Vagina (tissue), 2 donors: ENCODE data around the gene INPP4B. TPM values are rescaled to one million over a fixed set of nuclear protein-coding genes. Genes with fewer than 3 reads are reported as not detected.
"Not testable (repeated sequence)": the region's sequence is repeated elsewhere in the genome, so short reads cannot be mapped to it uniquely, and the experiment has no call there.

Source experiments
- DNase-seq, 2 donors: peaks; one replicate each; pipeline ENCODE4 v3.0.0-alpha.2; 2017; ENCODE audit errors: extremely low spot score in 2 of 2
- H3K27ac ChIP-seq: fragments of 200-600 bp; sonication (generic); one replicate; pipeline ENCODE4 v1.5.1; 2019
- H3K27me3 ChIP-seq: fragments of 200-600 bp; sonication (generic); one replicate; pipeline ENCODE4 v1.5.1; 2019
- H3K36me3 ChIP-seq, 2 donors: fragments of 200-600 bp; sonication (generic); one replicate each; pipeline ENCODE4 v1.5.1; 2017 to 2019
- H3K4me1 ChIP-seq: fragments of 200-600 bp; sonication (generic); one replicate; pipeline ENCODE4 v1.5.1; 2019
- H3K4me3 ChIP-seq, 2 donors: fragments of 200-600 bp; sonication (generic); 1 replicate in 1 of 2; 2 replicates in 1 of 2; pipeline ENCODE4 v1.5.1; 2016 to 2019
- H3K9me3 ChIP-seq: fragments of 200-600 bp; sonication (generic); one replicate; pipeline ENCODE4 v1.5.1; 2019
- POLR2A ChIP-seq, 2 donors: fragments of 450-650 bp; IDR thresholded peaks; one replicate each; pipeline ENCODE4 v1.6.1; 2017; ENCODE audit warnings: antibody characterized with exemption in 2 of 2, mild to moderate bottlenecking in 2 of 2, moderate library complexity in 2 of 2
- POLR2AphosphoS5 ChIP-seq, 2 donors: sonication (generic); formaldehyde crosslinking; IDR thresholded peaks; one replicate each; pipeline ENCODE4 v1.9.0; 2017; ENCODE audit warnings: antibody characterized with exemption in 2 of 2, mild to moderate bottlenecking in 2 of 2, low read depth in 1 of 2; ENCODE audit not compliant: insufficient read depth in 1 of 2
- intact Hi-C: fragments of 100-400 bp; cut with DNase I; formaldehyde crosslinking; loops from one replicate; pipeline ENCODE4 v1.15.1; 2023
- total RNA-seq: library from RNA; depleted of rRNA; stranded (reverse); fragments of >200 nt; gene quantifications from one replicate; pipeline ENCODE4 v1.2.3, GENCODE V29; 2016
- TF ChIP-seq, protein P1 (sequence below), 3 experiments: fragments of 450-650 bp in 2 of 3; fragments of 200-600 bp in 1 of 3; sonication (generic) in 1 of 3; IDR thresholded peaks; one replicate each; pipeline ENCODE4 v1.5.1; 2017 to 2019; ENCODE audit warnings: antibody characterized with exemption in 3 of 3, mild to moderate bottlenecking in 2 of 3, moderate library complexity in 2 of 3

Gene INPP4B
- total RNA-seq, 1 donor from 2014 or later = 21.1 TPM

DNA sequence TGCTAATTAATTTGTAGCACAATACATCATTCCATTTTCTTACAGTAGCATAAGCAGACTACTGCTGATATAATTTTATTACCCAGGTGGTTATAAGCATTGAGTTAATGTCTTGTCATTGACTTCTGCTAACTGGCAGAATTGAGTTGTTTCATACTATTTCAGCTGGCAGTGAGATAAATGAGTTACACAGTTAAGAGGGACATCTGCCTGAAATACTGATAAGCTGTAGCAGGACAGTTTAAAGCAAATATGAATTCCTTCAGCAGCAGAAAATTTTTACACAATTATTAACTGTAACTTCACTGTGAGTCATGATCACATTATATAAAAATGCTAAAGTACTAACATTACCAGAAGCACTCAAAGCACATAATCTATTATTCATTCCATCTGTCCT is 326.8 kb downstream of the INPP4B start:
- H3K4me3 ChIP-seq = no peak overlapping the region
- H3K4me1 ChIP-seq = no peaks in the 10 kb centered on the region
- intact Hi-C loops = no loop called here
- no peaks in the 10 kb centered on the region for H3K9me3 ChIP-seq
- H3K27me3 ChIP-seq = no peaks in the 10 kb centered on the region
- TF ChIP-seq POLR2A (IDR thresholded peaks at IDR 0.05) = no peak
- TF ChIP-seq POLR2AphosphoS5 (IDR thresholded peaks at IDR 0.05; ENCODE audit: insufficient read depth in 1 of 2, low read depth in 1 of 2) = no peak
- TF ChIP-seq, protein P1, sequence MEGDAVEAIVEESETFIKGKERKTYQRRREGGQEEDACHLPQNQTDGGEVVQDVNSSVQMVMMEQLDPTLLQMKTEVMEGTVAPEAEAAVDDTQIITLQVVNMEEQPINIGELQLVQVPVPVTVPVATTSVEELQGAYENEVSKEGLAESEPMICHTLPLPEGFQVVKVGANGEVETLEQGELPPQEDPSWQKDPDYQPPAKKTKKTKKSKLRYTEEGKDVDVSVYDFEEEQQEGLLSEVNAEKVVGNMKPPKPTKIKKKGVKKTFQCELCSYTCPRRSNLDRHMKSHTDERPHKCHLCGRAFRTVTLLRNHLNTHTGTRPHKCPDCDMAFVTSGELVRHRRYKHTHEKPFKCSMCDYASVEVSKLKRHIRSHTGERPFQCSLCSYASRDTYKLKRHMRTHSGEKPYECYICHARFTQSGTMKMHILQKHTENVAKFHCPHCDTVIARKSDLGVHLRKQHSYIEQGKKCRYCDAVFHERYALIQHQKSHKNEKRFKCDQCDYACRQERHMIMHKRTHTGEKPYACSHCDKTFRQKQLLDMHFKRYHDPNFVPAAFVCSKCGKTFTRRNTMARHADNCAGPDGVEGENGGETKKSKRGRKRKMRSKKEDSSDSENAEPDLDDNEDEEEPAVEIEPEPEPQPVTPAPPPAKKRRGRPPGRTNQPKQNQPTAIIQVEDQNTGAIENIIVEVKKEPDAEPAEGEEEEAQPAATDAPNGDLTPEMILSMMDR (IDR thresholded peaks at IDR 0.05) = no peak
- no peak for DNase-seq
- no peak overlapping the region for H3K27ac ChIP-seq
- no peaks in the 10 kb centered on the region for H3K36me3 ChIP-seq

DNA sequence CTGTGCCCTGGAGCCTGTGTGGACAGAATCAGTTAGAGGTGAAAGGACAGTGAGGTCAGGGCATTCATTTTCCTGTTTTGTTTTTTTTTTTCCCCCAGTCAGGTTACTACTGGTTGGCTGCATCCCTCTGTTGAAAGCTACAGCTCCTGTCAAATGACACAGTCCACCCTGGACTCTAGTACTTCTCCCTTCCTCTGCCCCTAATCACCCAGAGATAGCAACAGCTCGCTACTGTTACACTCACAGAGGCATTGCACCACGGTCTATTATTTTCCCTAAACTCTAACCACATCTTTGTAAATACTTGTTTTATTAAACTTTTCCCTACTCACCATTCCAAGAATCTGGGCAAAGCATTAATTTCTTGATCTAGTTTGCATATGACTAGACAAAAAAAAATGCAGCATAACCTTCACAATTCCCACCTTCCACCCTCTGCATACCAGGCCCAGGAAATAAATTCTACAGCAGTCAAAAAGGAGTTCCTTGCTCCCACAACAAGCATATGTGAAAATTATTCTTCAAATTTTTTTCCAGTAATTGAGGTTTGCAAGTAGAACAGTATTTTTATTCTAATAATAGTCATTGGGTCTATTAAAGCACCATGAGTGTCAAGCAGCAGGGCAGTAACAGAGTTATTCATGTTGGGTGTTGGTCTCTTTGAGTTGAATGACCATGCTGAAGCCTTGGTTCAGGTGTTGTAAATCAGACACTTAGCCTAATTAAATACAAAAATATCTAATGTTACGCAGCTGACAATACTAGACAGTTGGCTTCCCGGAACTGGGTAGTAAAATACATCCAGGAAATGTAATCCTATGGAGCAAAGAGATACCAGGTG is 329.2 kb downstream of the INPP4B start:
- no peak for DNase-seq
- H3K9me3 ChIP-seq = no peaks in the 10 kb centered on the region
- no peak overlapping the region for H3K27ac ChIP-seq
- no peak overlapping the region for H3K4me3 ChIP-seq
- no peaks in the 10 kb centered on the region for H3K4me1 ChIP-seq
- no peak for TF ChIP-seq POLR2A (IDR thresholded peaks at IDR 0.05)
- TF ChIP-seq POLR2AphosphoS5 (IDR thresholded peaks at IDR 0.05; ENCODE audit: insufficient read depth in 1 of 2, low read depth in 1 of 2) = no peak
- TF ChIP-seq, protein P1 (IDR thresholded peaks at IDR 0.05) = no peak
- H3K27me3 ChIP-seq = no peaks in the 10 kb centered on the region
- intact Hi-C loops = no loop called here
- H3K36me3 ChIP-seq = no peaks in the 10 kb centered on the region

DNA sequence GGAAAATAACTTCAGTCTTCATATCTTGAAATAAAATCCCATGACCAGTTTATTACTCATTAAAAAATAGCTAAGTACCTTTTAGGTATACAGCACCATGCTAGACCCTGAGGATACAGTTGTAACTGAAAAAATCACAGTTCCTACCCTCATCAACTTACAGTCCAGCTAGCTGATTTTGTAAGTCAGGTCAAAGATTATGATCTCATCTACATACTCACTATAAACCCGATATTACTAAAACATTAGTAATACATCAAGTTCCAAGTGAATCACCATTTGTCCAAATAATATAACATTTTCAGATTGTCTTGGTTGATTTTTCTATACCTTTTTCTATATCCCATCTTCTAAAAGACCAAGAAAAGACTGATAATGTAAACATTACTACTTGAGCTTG is 333.9 kb downstream of the INPP4B start:
- no peak overlapping the region for H3K4me3 ChIP-seq
- H3K4me1 ChIP-seq = no peaks in the 10 kb centered on the region
- no peaks in the 10 kb centered on the region for H3K36me3 ChIP-seq
- H3K27ac ChIP-seq = no peak overlapping the region
- no peak for DNase-seq
- intact Hi-C loops = no loop called here
- no peaks in the 10 kb centered on the region for H3K27me3 ChIP-seq
- TF ChIP-seq POLR2A (IDR thresholded peaks at IDR 0.05) = no peak
- no peak for TF ChIP-seq POLR2AphosphoS5 (IDR thresholded peaks at IDR 0.05; ENCODE audit: insufficient read depth in 1 of 2, low read depth in 1 of 2)
- TF ChIP-seq, protein P1 (IDR thresholded peaks at IDR 0.05) = no peak
- H3K9me3 ChIP-seq = no peaks in the 10 kb centered on the region

DNA sequence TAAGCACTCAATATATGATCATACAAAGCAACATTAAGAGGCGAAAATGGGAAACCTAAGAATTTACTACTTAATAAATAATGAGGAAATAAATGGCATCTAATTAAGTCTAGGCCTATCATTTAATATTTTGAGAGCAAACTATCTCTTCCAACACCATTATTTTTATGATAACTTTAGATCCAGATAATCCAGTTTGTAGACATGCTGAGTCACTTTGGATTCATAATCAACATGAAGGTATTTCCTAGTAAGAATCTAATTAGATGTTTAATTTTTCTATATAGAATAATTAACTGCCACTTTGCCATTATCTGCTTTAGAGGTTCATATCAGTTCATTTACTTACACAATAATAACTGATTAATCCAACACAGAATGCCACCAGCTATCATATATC is 336.2 kb downstream of the INPP4B start:
- H3K9me3 ChIP-seq = no peaks in the 10 kb centered on the region
- no peak overlapping the region for H3K27ac ChIP-seq
- no peaks in the 10 kb centered on the region for H3K4me1 ChIP-seq
- no peak for TF ChIP-seq POLR2A (IDR thresholded peaks at IDR 0.05)
- no peak for TF ChIP-seq POLR2AphosphoS5 (IDR thresholded peaks at IDR 0.05; ENCODE audit: insufficient read depth in 1 of 2, low read depth in 1 of 2)
- TF ChIP-seq, protein P1 (IDR thresholded peaks at IDR 0.05) = no peak
- no peaks in the 10 kb centered on the region for H3K36me3 ChIP-seq
- no peak for DNase-seq
- no peak overlapping the region for H3K4me3 ChIP-seq
- no peaks in the 10 kb centered on the region for H3K27me3 ChIP-seq
- intact Hi-C loops = no loop called here

DNA sequence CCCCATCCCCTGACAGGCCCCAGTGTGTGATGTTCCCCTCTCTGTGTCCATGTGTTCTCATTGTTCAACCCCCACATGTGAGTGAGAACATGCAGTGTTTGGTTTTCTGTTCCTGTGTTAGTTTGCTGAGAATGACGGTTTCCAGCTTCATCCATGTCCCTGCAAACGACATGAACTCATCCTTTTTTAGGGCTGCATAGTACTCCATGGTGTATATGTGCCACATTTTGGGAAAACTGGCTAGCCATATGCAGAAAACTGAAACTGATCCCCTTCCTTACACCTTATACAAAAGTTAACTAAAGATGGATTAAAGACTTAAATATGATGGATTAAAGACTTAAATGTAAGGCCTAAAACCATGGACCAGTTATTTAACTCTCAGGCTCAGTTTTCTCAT is 336.7 kb downstream of the INPP4B start:
- DNase-seq, H3K9me3 ChIP-seq, H3K27ac ChIP-seq, H3K4me1 ChIP-seq, H3K36me3 ChIP-seq, intact Hi-C loops, H3K4me3 ChIP-seq, H3K27me3 ChIP-seq: not testable (repeated sequence)
